SK-N-SH treated with all-trans-retinoic acid at 6 μM for 48 hours (cell line): ENCODE measurements around the gene RAB3GAP2.
"Not testable (repeated sequence)": the region's sequence is repeated elsewhere in the genome, so short reads cannot be mapped to it uniquely, and the experiment has no call there.

ENCODE experiments used
- CREB5 ChIP-seq: fragments of 250-450 bp; sonication (Bioruptor Pico); IDR thresholded peaks from 2 replicates; pipeline ENCODE4 v1.5.1; 2020; ENCODE audit warnings: low read depth, mild to moderate bottlenecking, moderate library complexity
- ISL1 ChIP-seq: fragments of 250-450 bp; sonication (Bioruptor Pico); IDR thresholded peaks from 2 replicates; pipeline ENCODE4 v2.1.2; 2022; ENCODE audit warnings: mild to moderate bottlenecking, moderate library complexity
- POU6F1 ChIP-seq: fragments of 250-450 bp; sonication (Bioruptor Pico); IDR thresholded peaks from 2 replicates; pipeline ENCODE4 v1.8.0; 2021; ENCODE audit warnings: low read depth, mild to moderate bottlenecking, moderate library complexity, borderline replicate concordance
- RARB ChIP-seq: fragments of 250-450 bp; sonication (Bioruptor Pico); IDR thresholded peaks from 2 replicates; pipeline ENCODE4 v1.8.0; 2021; ENCODE audit warnings: mild to moderate bottlenecking, moderate library complexity
- SNAI2 ChIP-seq: fragments of 250-450 bp; sonication (Bioruptor Pico); IDR thresholded peaks from 2 replicates; pipeline ENCODE4 v1.5.0; 2020; ENCODE audit warnings: mild to moderate bottlenecking, moderate library complexity
- ZNF70 ChIP-seq: fragments of 450-650 bp; formaldehyde crosslinking; IDR thresholded peaks from 2 replicates; pipeline ENCODE4 v1.5.0; 2020; ENCODE audit warnings: mild to moderate bottlenecking, moderate library complexity
- ZNF8 ChIP-seq: fragments of 450-650 bp; formaldehyde crosslinking; IDR thresholded peaks from 2 replicates; pipeline ENCODE4 v1.5.0; 2020; ENCODE audit warnings: mild to moderate bottlenecking, moderate library complexity

DNA sequence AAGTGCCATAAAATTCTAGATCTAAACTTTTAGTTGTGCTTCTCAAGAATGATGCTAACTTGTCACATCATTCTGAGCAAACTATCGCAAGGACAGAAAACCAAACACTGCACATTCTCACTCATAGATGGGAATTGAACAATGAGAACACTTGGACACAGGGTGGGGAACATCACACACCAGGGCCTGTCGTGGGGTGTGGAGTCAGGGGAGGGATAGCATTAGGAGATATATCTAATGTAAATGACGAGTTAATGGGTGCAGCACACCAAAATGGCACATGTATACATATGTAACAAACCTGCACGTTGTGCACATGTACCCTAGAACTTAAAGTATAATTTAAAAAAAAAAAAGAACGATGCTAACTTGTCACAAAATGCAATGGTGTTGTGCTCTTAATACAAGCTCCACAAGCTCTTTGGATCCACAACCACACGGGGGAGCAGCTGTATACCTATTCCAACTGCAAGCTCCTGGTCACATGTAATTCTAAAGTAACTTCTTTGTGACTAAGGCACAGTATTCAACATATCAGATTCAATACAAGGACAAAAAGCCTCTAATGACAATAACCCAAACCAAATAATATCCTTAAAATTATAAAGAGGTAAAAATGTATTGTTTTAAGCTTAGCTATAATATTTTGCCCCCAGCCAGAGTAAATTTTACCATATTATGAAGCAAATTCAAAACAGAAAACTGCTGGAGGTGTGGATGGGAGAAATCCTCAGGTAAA lies 53.7 kb downstream of the RAB3GAP2 start:
- not testable (repeated sequence) for TF ChIP-seq ZNF8; CREB5 (CRISPR knock-in tag); ZNF70 (CRISPR knock-in tag); POU6F1 (CRISPR knock-in tag); RARB (CRISPR knock-in tag); SNAI2; ISL1 (CRISPR knock-in tag)
